ENCODE measurements around the gene STK10.
A peak's percentile ranks its signal among the peaks of the same experiment; 100 is the strongest.

The STK10 gene

GRCh38 chr5:172008111-172008455, 179.9 kb downstream of the STK10 start:
- DNase-seq (ENCODE audit: low read depth in 2 of 2): no peak

- DNase-seq (ENCODE audit: low read depth in 2 of 2): no peak
Measured at GRCh38 chr5:172007175-172008110, 180.6 kb downstream of the STK10 start.

GRCh38 chr5:172006321-172007174, 181.5 kb downstream of the STK10 start, which contains the start of gene FBXW11:
FBXW11 (minus strand) TSS chr5:172006638; CDS start chr5:172006502, 136 bp downstream.
- DNase-seq (ENCODE audit: low read depth in 2 of 2): peak; percentile 89 to 94

GRCh38 chr5:172005708-172006320, 182.2 kb downstream of the STK10 start:
- DNase-seq (ENCODE audit: low read depth in 2 of 2): no peak

GRCh38 chr5:172004824-172005237, 183.2 kb downstream of the STK10 start:
- DNase-seq (ENCODE audit: low read depth in 2 of 2): peak in 1 of 2 donors; percentile 27

GRCh38 chr5:172003746-172004145, 184.3 kb downstream of the STK10 start:
- no peak for DNase-seq (ENCODE audit: low read depth in 2 of 2)

GRCh38 chr5:172002840-172003512, 185.0 kb downstream of the STK10 start:
- no peak for DNase-seq (ENCODE audit: low read depth in 2 of 2)

- DNase-seq (ENCODE audit: low read depth in 2 of 2): no peak
Measured at GRCh38 chr5:172002310-172002709, 185.7 kb downstream of the STK10 start.

- no peak for DNase-seq (ENCODE audit: low read depth in 2 of 2)
Measured at GRCh38 chr5:171999877-172000276, 188.1 kb downstream of the STK10 start.

- DNase-seq (ENCODE audit: low read depth in 2 of 2): no peak
Measured at GRCh38 chr5:171999100-171999499, 188.9 kb downstream of the STK10 start.

- no peak for DNase-seq (ENCODE audit: low read depth in 2 of 2)
Measured at GRCh38 chr5:171997011-171997410, 191.0 kb downstream of the STK10 start.

GRCh38 chr5:171992813-171993212, 195.2 kb downstream of the STK10 start:
- DNase-seq (ENCODE audit: low read depth in 2 of 2): no peak

- DNase-seq (ENCODE audit: low read depth in 2 of 2): no peak
Measured at GRCh38 chr5:171992305-171992704, 195.7 kb downstream of the STK10 start.

All from stimulated activated CD8-positive, alpha-beta memory T cell treated with anti-CD3 and anti-CD28 coated beads, Interleukin-15, amount 100 ng/mL, for 4 hours (primary cell).